Transverse colon (tissue), 4 donors: ENCODE measurements around the gene TRHDE. TPM values are rescaled to one million over a fixed set of nuclear protein-coding genes. Genes with fewer than 3 reads are reported as not detected.

Source experiments
- DNase-seq: peaks from one replicate; pipeline ENCODE4 v3.0.0-alpha.2; 2019
- H3K27ac ChIP-seq, 4 donors: fragments of 200-600 bp; sonication (generic); 2 replicates each; pipeline ENCODE4 v1.5.1; 2016 to 2018; ENCODE audit warnings: inconsistent platforms in 4 of 4
- H3K27me3 ChIP-seq: fragments of 200-600 bp; sonication (generic); 2 replicates; pipeline ENCODE4 v1.5.1; 2017; ENCODE audit warnings: inconsistent platforms
- H3K36me3 ChIP-seq, 4 donors: fragments of 200-600 bp; sonication (generic); 2 replicates each; pipeline ENCODE4 v1.5.1; 2017 to 2019; ENCODE audit warnings: inconsistent platforms in 4 of 4
- H3K4me1 ChIP-seq, 4 donors: fragments of 200-600 bp; sonication (generic); 2 replicates each; pipeline ENCODE4 v1.5.1; 2017 to 2020; ENCODE audit warnings: inconsistent platforms in 4 of 4
- H3K4me3 ChIP-seq, 4 donors: fragments of 200-600 bp; sonication (generic); 1 replicate in 1 of 4; 2 replicates in 3 of 4; pipeline versions ENCODE4 v1.5.1 to v1.6.1; 2017 to 2019; ENCODE audit warnings: inconsistent platforms in 4 of 4
- H3K9me3 ChIP-seq, 2 donors: fragments of 200-600 bp; sonication (generic); 2 replicates each; pipeline ENCODE4 v1.5.1; 2017 to 2019; ENCODE audit warnings: inconsistent platforms in 2 of 2
- EP300 ChIP-seq: sonication (generic); formaldehyde crosslinking; IDR thresholded peaks from one replicate; pipeline ENCODE4 v1.6.1; 2017; ENCODE audit warnings: antibody characterized with exemption, low read depth
- POLR2A ChIP-seq: fragments of 450-650 bp; IDR thresholded peaks from one replicate; pipeline ENCODE4 v1.6.1; 2016; ENCODE audit warnings: antibody characterized with exemption, mild to moderate bottlenecking, moderate library complexity
- POLR2AphosphoS5 ChIP-seq, 3 donors: sonication (generic); formaldehyde crosslinking; IDR thresholded peaks; one replicate each; pipeline ENCODE4 v1.6.1; 2016; ENCODE audit warnings: antibody characterized with exemption in 3 of 3
- WGBS, 2 donors: methylation state at CpG; one replicate each; pipeline ENCODE4 v1.1.5; 2018; ENCODE audit warnings: low coverage in 1 of 2; 5-methylcytosine and 5-hydroxymethylcytosine counted together
- in situ Hi-C, 4 donors: fragments of 200-750 bp; cut with MboI; loops; one replicate each; pipeline versions ENCODE4 v1.15.0 to v1.15.1; 2017; ENCODE audit warnings: low sequenced_read_pairs in 3 of 4, low pct_ligation_motif_present in 1 of 4, low pct_unique_long_range_greater_than_20kb in 1 of 4
- intact Hi-C: fragments of 100-400 bp; cut with DNase I; formaldehyde crosslinking; loops from one replicate; pipeline ENCODE4 v1.15.1; 2023; ENCODE audit warnings: low total_unique reads
- total RNA-seq, 4 donors: library from RNA; depleted of rRNA; stranded (reverse); fragments of >200 nt; gene quantifications; one replicate each; pipeline ENCODE4 v1.1.0, GENCODE V29; 2016
- TF ChIP-seq, protein P1 (sequence below), 5 experiments: fragments of 200-600 bp in 3 of 5; fragments of 450-650 bp in 2 of 5; sonication (generic) in 3 of 5; IDR thresholded peaks; 1 replicate in 2 of 5; 2 replicates in 3 of 5; pipeline ENCODE4 v1.5.1; 2016 to 2017; ENCODE audit warnings: antibody characterized with exemption in 5 of 5, inconsistent platforms in 3 of 5, mild to moderate bottlenecking in 2 of 5, moderate library complexity in 1 of 5

The TRHDE gene
- total RNA-seq, 4 donors from 2014 or later: 2.4 to 18.7 (median 9.0) TPM

DNA sequence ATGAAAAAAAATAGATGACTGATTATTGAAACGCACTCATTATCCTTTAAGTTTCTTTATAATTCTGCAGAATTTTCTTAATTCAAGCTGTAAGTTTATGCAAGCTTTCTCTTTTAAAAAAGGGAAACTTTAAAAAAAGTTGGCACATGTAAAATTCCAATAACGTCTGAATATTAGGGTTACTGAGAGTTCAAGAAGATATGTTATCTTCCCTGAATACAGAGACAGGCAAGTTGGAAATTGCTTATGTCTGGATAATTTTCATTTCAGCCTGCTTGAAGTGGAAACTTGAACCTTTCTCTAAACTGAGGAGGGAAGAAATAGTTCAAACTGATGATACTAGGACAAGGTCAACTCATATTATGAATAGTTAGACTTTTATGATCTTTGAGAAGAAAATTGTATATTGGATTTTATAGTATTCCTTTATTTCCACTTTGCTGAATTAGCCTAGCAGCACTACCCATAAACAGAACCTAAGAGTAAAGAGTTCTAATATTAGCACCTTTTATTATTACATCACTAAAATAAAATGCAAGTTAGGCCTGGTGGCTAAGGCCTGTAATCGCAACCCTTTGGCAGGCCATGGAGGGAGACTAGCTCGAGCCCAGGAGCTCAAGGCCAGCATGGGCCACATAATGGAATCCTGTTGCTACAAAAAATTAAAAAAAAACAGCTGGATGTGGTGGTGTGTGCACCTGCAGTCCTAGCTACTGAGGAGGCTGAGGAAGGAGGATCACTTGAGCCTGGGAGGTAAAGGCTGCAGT is 288.0 kb downstream of the TRHDE start:
- intact Hi-C loops: no loop called here
- in situ Hi-C loops: no loop called here
- Histone ChIP-seq H3K9me3 (no peaks in the 10 kb centered on the region), H3K36me3 (no peaks in the 10 kb centered on the region), H3K27ac (no peak overlapping the region), H3K4me3 (no peak overlapping the region), H3K4me1 (no peaks in the 10 kb centered on the region), H3K27me3 (no peaks in the 10 kb centered on the region)
- DNase-seq: no peak
- TF ChIP-seq POLR2A (no peak), POLR2AphosphoS5 (IDR thresholded peaks at IDR 0.05) (no peak), EP300 (no peak)
- TF ChIP-seq, protein P1, sequence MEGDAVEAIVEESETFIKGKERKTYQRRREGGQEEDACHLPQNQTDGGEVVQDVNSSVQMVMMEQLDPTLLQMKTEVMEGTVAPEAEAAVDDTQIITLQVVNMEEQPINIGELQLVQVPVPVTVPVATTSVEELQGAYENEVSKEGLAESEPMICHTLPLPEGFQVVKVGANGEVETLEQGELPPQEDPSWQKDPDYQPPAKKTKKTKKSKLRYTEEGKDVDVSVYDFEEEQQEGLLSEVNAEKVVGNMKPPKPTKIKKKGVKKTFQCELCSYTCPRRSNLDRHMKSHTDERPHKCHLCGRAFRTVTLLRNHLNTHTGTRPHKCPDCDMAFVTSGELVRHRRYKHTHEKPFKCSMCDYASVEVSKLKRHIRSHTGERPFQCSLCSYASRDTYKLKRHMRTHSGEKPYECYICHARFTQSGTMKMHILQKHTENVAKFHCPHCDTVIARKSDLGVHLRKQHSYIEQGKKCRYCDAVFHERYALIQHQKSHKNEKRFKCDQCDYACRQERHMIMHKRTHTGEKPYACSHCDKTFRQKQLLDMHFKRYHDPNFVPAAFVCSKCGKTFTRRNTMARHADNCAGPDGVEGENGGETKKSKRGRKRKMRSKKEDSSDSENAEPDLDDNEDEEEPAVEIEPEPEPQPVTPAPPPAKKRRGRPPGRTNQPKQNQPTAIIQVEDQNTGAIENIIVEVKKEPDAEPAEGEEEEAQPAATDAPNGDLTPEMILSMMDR (IDR thresholded peaks at IDR 0.05): no peak
- WGBS, 2 donors: 60 to 72% methylated on average over 4 of the region's 4 CpGs

DNA sequence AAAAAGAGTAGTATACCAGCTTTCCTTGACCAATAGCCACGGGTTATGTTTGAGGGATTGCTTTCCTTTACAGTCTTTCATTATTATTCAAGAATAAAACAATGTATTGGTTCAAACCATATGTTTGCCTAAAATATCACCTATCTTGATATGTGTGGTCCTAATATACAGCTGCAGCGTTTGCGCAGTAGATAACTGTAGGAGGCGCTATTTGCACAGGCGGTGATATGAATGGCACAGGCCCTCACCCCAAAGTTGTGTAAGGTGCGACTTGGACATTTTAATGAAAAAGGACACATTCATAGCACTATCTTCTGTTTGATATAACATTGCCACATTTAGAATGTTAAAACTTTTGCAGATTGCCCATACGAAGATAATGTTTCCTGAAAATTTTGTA is 298.4 kb downstream of the TRHDE start:
- no peak overlapping the region for H3K27ac ChIP-seq
- H3K36me3 ChIP-seq: no peaks in the 10 kb centered on the region
- no peaks in the 10 kb centered on the region for H3K9me3 ChIP-seq
- no peaks in the 10 kb centered on the region for H3K4me1 ChIP-seq
- no peak overlapping the region for H3K4me3 ChIP-seq
- intact Hi-C loops: no loop called here
- TF ChIP-seq POLR2A: no peak
- no peak for TF ChIP-seq POLR2AphosphoS5 (IDR thresholded peaks at IDR 0.05)
- TF ChIP-seq, protein P1 (IDR thresholded peaks at IDR 0.05): no peak
- TF ChIP-seq EP300: no peak
- 74 to 95% methylated on average over 7 of the region's 7 CpGs for WGBS, 2 donors
- DNase-seq: no peak
- in situ Hi-C loops: no loop called here
- H3K27me3 ChIP-seq: no peaks in the 10 kb centered on the region

DNA sequence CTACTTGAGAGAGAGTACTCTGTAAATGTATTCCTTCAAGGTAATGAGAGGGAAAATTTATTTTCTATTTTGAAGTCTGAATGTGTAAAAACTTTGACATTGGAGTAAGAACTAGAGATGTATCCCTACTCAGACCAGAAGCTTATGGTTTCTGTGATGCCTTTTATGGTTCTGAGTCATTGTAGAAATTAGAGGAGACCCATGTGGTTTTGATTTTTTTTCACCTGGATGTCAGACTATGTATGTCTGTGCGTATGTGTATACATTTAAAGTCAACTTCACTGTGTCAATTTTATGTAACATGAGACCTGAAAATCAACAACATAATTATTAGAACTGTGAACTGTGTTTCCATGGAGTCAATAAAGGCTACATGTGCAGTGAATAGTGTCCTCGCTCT is 302.0 kb downstream of the TRHDE start:
- H3K27ac ChIP-seq: no peak overlapping the region
- in situ Hi-C loops: no loop called here
- 65 to 82% methylated on average over 2 of the region's 2 CpGs for WGBS, 2 donors
- intact Hi-C loops: no loop called here
- no peak for TF ChIP-seq POLR2AphosphoS5 (IDR thresholded peaks at IDR 0.05)
- no peak for TF ChIP-seq POLR2A
- TF ChIP-seq, protein P1 (IDR thresholded peaks at IDR 0.05): no peak
- TF ChIP-seq EP300: no peak
- H3K27me3 ChIP-seq: no peaks in the 10 kb centered on the region
- no peak overlapping the region for H3K4me3 ChIP-seq
- no peaks in the 10 kb centered on the region for H3K36me3 ChIP-seq
- no peaks in the 10 kb centered on the region for H3K9me3 ChIP-seq
- no peaks in the 10 kb centered on the region for H3K4me1 ChIP-seq
- DNase-seq: no peak

DNA sequence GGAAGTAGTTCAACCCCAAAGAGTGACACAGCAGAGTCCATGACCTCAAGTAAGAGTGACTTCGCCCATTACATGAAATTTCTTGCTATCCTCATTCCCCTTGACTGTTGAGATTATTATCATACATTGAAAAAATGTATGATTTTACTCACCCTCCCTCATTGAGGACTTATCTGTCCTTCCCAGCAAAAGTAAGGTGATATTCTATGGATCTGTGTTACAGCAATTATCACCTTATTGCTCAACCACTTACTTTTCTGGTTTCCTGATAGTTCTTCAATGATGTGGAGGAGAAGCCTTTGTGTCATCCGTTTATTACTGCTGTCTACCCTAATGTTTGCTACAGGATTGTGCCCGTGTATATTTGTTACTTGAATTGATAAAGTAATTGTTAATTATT is 306.2 kb downstream of the TRHDE start:
- WGBS, 2 donors: 58 to 71% methylated on average over 2 to 3 of the region's 3 CpGs
- H3K9me3 ChIP-seq: no peaks in the 10 kb centered on the region
- H3K27ac ChIP-seq: no peak overlapping the region
- intact Hi-C loops (no loop called here), in situ Hi-C loops (no loop called here)
- H3K4me1 ChIP-seq: no peaks in the 10 kb centered on the region
- H3K27me3 ChIP-seq: no peaks in the 10 kb centered on the region
- H3K36me3 ChIP-seq: no peaks in the 10 kb centered on the region
- TF ChIP-seq, protein P1 (IDR thresholded peaks at IDR 0.05): no peak
- TF ChIP-seq POLR2A (no peak), POLR2AphosphoS5 (IDR thresholded peaks at IDR 0.05) (no peak), EP300 (no peak)
- no peak overlapping the region for H3K4me3 ChIP-seq
- no peak for DNase-seq
